Activated T-helper 2 cell treated with anti-CD3 and anti-CD28 coated beads, Interferon-gamma antibody, Interleukin-2, Interleukin-4, amounts not matched to agents 10 μg/mL and 5 μg/mL and 100 μg/mL, durations not matched to agents 14 hours and 24 hours and 36 hours (primary cell): ENCODE results near the gene SNRNP48. TPM values are rescaled to one million over a fixed set of nuclear protein-coding genes. Genes with fewer than 3 reads are reported as not detected.

ENCODE experiments used
- DNase-seq: peaks from one replicate; pipeline ENCODE4 v3.0.0; 2021; ENCODE audit warnings: low spot score
- H3K27ac Mint-ChIP-seq: one replicate; pipeline ENCODE4 v1.8.0; 2021; ENCODE audit warnings: mixed read lengths
- H3K27me3 Mint-ChIP-seq: one replicate; pipeline ENCODE4 v1.8.0; 2021; ENCODE audit warnings: low read depth, mixed read lengths
- H3K36me3 Mint-ChIP-seq: one replicate; pipeline ENCODE4 v1.8.0; 2021; ENCODE audit warnings: low read depth, mixed read lengths
- H3K4me1 Mint-ChIP-seq: one replicate; pipeline ENCODE4 v1.8.0; 2021; ENCODE audit warnings: low read depth, mixed read lengths
- H3K4me3 Mint-ChIP-seq: one replicate; pipeline ENCODE4 v1.8.0; 2021; ENCODE audit warnings: low read depth, mild to moderate bottlenecking, moderate library complexity, mixed read lengths
- H3K9me3 Mint-ChIP-seq: one replicate; pipeline ENCODE4 v1.8.0; 2021; ENCODE audit warnings: mixed read lengths
- intact Hi-C: fragments of 100-400 bp; cut with micrococcal nuclease; formaldehyde crosslinking; loops from one replicate; pipeline ENCODE4 v1.15.1; 2023
- total RNA-seq: library from RNA; stranded (reverse); gene quantifications from 2 replicates; pipeline ENCODE4 v1.2.3, GENCODE V29; 2022

SNRNP48 gene, protein sequence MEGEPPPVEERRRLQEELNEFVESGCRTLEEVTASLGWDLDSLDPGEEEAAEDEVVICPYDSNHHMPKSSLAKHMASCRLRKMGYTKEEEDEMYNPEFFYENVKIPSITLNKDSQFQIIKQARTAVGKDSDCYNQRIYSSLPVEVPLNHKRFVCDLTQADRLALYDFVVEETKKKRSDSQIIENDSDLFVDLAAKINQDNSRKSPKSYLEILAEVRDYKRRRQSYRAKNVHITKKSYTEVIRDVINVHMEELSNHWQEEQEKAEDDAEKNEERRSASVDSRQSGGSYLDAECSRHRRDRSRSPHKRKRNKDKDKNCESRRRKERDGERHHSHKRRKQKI
- total RNA-seq, result 16.8 and 17.7 TPM in 2 replicates

DNA sequence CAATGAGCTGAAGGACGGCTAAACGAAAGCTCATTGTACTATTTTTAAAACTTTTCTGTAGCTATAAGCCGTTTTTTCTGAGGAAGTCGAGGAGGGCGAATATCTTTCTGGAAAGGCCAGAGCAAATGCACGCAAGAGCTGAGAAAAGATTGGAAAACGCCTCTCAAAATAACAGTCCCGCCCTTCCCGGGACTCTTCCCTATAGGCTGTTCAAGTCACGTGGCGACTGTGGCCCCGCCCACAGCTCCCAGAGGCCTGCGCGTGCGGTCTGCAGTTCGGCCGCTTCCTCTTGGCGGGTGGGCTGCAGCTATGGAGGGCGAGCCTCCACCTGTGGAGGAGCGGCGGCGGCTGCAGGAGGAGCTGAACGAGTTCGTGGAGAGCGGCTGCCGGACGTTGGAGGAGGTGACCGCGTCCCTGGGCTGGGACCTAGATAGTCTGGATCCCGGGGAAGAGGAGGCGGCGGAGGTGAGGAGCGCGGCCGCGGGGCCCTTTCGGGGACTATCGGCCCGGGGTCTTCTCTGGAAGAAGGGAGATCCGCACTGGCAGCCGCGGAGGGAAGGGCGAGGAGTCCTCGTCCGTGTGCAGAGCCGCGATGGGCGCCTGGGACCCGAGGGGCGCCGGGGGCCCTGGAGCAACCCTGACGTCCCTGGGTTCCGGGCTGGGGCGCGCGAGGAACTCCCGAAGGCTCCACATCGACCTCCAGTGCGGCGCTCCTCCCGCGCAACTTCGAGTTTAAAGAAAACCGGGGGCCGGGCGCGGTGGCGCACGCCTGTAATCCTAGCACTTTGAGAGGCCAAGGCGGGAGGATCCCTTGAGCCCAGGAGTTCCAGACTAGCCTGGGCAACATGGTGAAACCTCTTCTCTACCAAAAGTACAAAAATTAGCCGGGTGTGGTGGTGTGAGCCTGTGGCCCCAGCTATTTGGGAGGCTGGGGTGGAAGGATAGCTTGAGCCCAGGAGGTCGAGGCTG lies at the start of gene SNRNP48:
SNRNP48 (plus strand) TSS at position 250 of the 969 bp plus-strand sequence; CDS start at position 310, 60 bp downstream.
- Mint-ChIP-seq H3K9me3 (no peaks in the 10 kb centered on the region), H3K27me3 (peaks cover 2% of the 10 kb centered on the region), H3K27ac (peak within 1 kb of the TSS; percentile 92), H3K36me3 (peaks cover 29% of the 10 kb centered on the region), H3K4me3 (peak within 1 kb of the TSS; percentile 94), H3K4me1 (peaks cover 28% of the 10 kb centered on the region)
- intact Hi-C loops, result loop anchor here (1.0 to 2.0 kb wide), 3 partner anchors 201 to 474 kb away; partner anchors contain the start of genes BLOC1S5, CAGE1, RIOK1 and SSR1
- DNase-seq, result peak; percentile 88

- Mint-ChIP-seq H3K27ac (no peak overlapping the region), H3K4me1 (peaks cover 9% of the 10 kb centered on the region), H3K4me3 (peak overlapping the region; percentile 60), H3K27me3 (peaks cover 76% of the 10 kb centered on the region), H3K9me3 (no peaks in the 10 kb centered on the region), H3K36me3 (no peaks in the 10 kb centered on the region)
- intact Hi-C loops, result loop anchor here (5.0 kb wide), 1 partner anchor 187 kb away; the partner anchor contains the start of gene BMP6
- no peak for DNase-seq
Measured at GRCh38 chr6:7540595-7540994, 49.4 kb upstream of the SNRNP48 start.

DNA sequence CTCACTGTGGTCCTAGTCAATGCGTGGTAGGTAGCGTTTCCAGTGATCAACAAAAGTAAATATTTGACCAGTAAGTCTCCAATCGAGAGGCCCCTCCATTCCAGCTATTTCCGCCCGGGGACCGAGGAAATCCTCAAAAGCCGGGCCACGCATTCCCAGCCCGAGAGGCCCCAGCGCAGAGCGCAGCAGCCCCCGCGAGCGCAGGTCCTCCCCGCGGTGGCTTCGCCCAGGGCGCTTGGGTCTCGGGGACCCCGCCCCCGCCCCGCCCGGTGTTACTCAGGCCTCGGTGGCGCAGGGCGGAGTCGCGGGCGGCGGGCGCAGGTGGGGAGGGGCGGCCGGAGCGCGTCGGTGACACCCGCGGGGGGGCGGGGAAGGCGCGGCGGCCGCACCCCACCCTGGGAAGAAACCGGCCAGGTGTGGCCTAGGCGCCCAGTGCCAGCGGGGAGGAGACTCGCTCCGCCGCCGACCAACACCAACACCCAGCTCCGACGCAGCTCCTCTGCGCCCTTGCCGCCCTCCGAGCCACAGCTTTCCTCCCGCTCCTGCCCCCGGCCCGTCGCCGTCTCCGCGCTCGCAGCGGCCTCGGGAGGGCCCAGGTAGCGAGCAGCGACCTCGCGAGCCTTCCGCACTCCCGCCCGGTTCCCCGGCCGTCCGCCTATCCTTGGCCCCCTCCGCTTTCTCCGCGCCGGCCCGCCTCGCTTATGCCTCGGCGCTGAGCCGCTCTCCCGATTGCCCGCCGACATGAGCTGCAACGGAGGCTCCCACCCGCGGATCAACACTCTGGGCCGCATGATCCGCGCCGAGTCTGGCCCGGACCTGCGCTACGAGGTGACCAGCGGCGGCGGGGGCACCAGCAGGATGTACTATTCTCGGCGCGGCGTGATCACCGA lies 48.6 kb upstream of the SNRNP48 start, which contains the start of gene DSP:
DSP (plus strand) TSS at position 497 of the 890 bp plus-strand sequence; CDS start at position 742, 245 bp downstream.
- Mint-ChIP-seq H3K36me3 (no peaks in the 10 kb centered on the region), H3K4me1 (peaks cover 9% of the 10 kb centered on the region), H3K27ac (no peak within 1 kb of the TSS), H3K27me3 (peaks cover 75% of the 10 kb centered on the region), H3K4me3 (peak within 1 kb of the TSS; percentile 80), H3K9me3 (no peaks in the 10 kb centered on the region)
- intact Hi-C loops, result loop anchor here (5.0 kb wide), 1 partner anchor 186 kb away; the partner anchor contains the start of gene BMP6
- DNase-seq, result peak; percentile 15

DNA sequence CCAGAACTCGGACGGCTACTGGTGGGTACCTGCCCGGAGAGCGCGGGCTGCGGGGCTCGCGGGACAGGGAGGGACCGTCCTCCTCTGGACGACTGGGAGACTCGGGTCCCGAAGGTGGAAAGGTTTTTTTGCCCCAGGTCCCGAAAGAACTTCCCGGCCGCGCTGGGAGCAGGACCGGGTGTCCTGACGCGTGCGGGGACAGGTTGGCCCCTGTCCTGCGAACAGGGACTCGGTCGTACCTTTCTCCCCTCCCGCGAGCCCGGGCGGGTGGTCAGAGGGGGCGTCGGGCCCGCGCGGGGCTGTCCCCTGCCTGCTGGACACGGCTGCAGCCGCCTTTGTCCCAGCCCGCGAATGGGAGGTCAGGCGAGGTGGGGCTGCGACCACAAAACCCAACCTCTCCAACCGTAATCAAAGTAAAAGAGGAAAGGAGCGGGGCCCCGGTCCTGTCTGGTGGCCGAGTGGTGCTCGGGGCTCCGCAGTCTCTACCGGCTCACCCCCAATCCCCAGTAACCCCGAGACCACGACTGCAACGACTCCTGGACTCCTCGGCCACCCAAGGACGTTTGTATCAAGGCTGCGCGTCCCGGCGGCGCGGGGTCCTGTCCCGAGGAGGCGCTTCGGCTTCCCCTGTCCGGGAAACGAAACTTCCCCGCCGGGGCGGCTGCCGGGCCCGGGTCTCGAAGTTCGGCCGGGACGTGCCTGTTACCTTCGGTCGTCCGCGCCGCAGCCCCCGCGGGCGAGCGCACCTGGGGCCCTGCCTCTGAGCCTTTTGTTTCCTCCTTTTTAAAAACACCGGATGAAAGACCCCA lies 47.7 kb upstream of the SNRNP48 start:
- H3K27ac Mint-ChIP-seq, result no peak overlapping the region

GRCh38 chr6:7542874-7543624 lies 46.9 kb upstream of the SNRNP48 start:
- Mint-ChIP-seq H3K9me3 (no peaks in the 10 kb centered on the region), H3K4me3 (no peak overlapping the region), H3K36me3 (no peaks in the 10 kb centered on the region), H3K27ac (no peak overlapping the region), H3K4me1 (peaks cover 9% of the 10 kb centered on the region), H3K27me3 (peaks cover 71% of the 10 kb centered on the region)
- intact Hi-C loops, result loop anchor here (5.0 kb wide), 1 partner anchor 184 kb away; the partner anchor contains the start of gene BMP6
- DNase-seq, result no peak

More for the DNA sequence above, 47.7 kb upstream of the SNRNP48 start:
- Mint-ChIP-seq H3K9me3 (no peaks in the 10 kb centered on the region), H3K27me3 (peaks cover 75% of the 10 kb centered on the region), H3K36me3 (no peaks in the 10 kb centered on the region), H3K4me1 (peaks cover 9% of the 10 kb centered on the region), H3K4me3 (peak overlapping the region; percentile 80)
- no peak for DNase-seq
- intact Hi-C loops, result loop anchor here (5.0 kb wide), 1 partner anchor 185 kb away; the partner anchor contains the start of gene BMP6

- intact Hi-C loops, result loop anchor here (5.0 kb wide), 1 partner anchor 183 kb away; the partner anchor contains the start of gene BMP6
- H3K4me1 Mint-ChIP-seq, result peaks cover 9% of the 10 kb centered on the region
- H3K27ac Mint-ChIP-seq, result no peak overlapping the region
- no peaks in the 10 kb centered on the region for H3K36me3 Mint-ChIP-seq
- H3K4me3 Mint-ChIP-seq, result no peak overlapping the region
- no peak for DNase-seq
- peaks cover 68% of the 10 kb centered on the region for H3K27me3 Mint-ChIP-seq
- no peaks in the 10 kb centered on the region for H3K9me3 Mint-ChIP-seq
Measured at GRCh38 chr6:7543789-7544424, 46.1 kb upstream of the SNRNP48 start.

GRCh38 chr6:7544597-7544996 lies 45.4 kb upstream of the SNRNP48 start:
- intact Hi-C loops, result loop anchor here (5.0 kb wide), 1 partner anchor 183 kb away; the partner anchor contains the start of gene BMP6

GRCh38 chr6:7545316-7546019 lies 44.5 kb upstream of the SNRNP48 start:
- H3K27ac Mint-ChIP-seq, result no peak overlapping the region
- intact Hi-C loops, result no loop called here
- H3K27me3 Mint-ChIP-seq, result peaks cover 61% of the 10 kb centered on the region
- H3K4me1 Mint-ChIP-seq, result peaks cover 8% of the 10 kb centered on the region
- no peak overlapping the region for H3K4me3 Mint-ChIP-seq
- no peaks in the 10 kb centered on the region for H3K9me3 Mint-ChIP-seq
- no peaks in the 10 kb centered on the region for H3K36me3 Mint-ChIP-seq
- DNase-seq, result no peak

More at GRCh38 chr6:7544597-7544996, 45.4 kb upstream of the SNRNP48 start:
- Mint-ChIP-seq H3K36me3 (no peaks in the 10 kb centered on the region), H3K9me3 (no peaks in the 10 kb centered on the region), H3K27me3 (peaks cover 68% of the 10 kb centered on the region), H3K27ac (no peak overlapping the region), H3K4me3 (no peak overlapping the region), H3K4me1 (peaks cover 9% of the 10 kb centered on the region)
- no peak for DNase-seq

GRCh38 chr6:7546020-7546369 lies 44.0 kb upstream of the SNRNP48 start:
- intact Hi-C loops, result no loop called here
- Mint-ChIP-seq H3K27ac (no peak overlapping the region), H3K27me3 (peaks cover 56% of the 10 kb centered on the region)

DNA sequence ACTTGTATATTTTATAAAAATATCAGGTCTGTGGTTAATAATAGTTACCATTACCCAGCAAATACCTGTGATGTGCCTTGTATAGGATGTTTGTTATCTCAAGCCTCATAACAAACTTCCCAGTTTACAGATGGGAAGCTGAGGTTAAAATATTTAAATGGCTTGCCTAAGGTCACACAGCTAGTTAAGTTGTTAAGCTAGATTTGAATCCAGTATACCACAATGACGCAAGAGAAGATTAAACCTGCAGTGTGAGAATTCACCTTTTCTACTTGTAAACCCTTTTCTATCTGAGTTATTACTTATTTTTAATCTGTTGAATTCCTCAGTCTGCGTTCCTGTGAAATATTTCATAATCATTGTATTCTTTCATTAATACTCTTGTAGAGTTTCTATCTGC lies 43.6 kb upstream of the SNRNP48 start:
- intact Hi-C loops, result no loop called here
- Mint-ChIP-seq H3K4me1 (peaks cover 2% of the 10 kb centered on the region), H3K4me3 (no peak overlapping the region), H3K27me3 (peaks cover 54% of the 10 kb centered on the region), H3K9me3 (no peaks in the 10 kb centered on the region), H3K36me3 (no peaks in the 10 kb centered on the region), H3K27ac (no peak overlapping the region)
- DNase-seq, result no peak

More at GRCh38 chr6:7546020-7546369, 44.0 kb upstream of the SNRNP48 start:
- Mint-ChIP-seq H3K4me3 (no peak overlapping the region), H3K9me3 (no peaks in the 10 kb centered on the region), H3K36me3 (no peaks in the 10 kb centered on the region), H3K4me1 (peaks cover 4% of the 10 kb centered on the region)
- no peak for DNase-seq
